Measurements from ENCODE around the gene CABP4. TPM values are rescaled to one million over a fixed set of nuclear protein-coding genes. Genes with fewer than 3 reads are reported as not detected.

The CABP4 gene
- total and polyA plus RNA-seq, 9 donors = 0.29 to 1.2 (median 0.66) TPM

- Histone ChIP-seq H3K9me3 (replicated peaks; ENCODE audit: control insufficient read depth, low read depth, low read length) (no peaks in the 10 kb centered on the region), H3K27me3 (ENCODE audit: control insufficient read depth, insufficient read depth, low read length) (no peaks in the 10 kb centered on the region), H3K36me3 (ENCODE audit: control insufficient read depth, insufficient read depth, low read length) (peaks cover 74% of the 10 kb centered on the region), H3K4me1 (ENCODE audit: control insufficient read depth, insufficient read depth, low read length) (no peaks in the 10 kb centered on the region), H3K27ac (ENCODE audit: low read length) (no peak overlapping the region), H3K4me3 (ENCODE audit: low read length) (no peak overlapping the region)
- DNase-seq = no peak
- WGBS (ENCODE audit: insufficient coverage) = 79% methylated on average over 13 of the region's 15 CpGs
Measured at GRCh38 chr11:67490727-67491065, 35.5 kb downstream of the CABP4 start.

GRCh38 chr11:67491276-67492068 lies 36.3 kb downstream of the CABP4 start:
- Histone ChIP-seq H3K9me3 (replicated peaks; ENCODE audit: control insufficient read depth, low read depth, low read length) (no peaks in the 10 kb centered on the region), H3K4me1 (ENCODE audit: control insufficient read depth, insufficient read depth, low read length) (no peaks in the 10 kb centered on the region), H3K27ac (ENCODE audit: low read length) (no peak overlapping the region), H3K36me3 (ENCODE audit: control insufficient read depth, insufficient read depth, low read length) (peaks cover 71% of the 10 kb centered on the region), H3K4me3 (ENCODE audit: low read length) (no peak overlapping the region), H3K27me3 (ENCODE audit: control insufficient read depth, insufficient read depth, low read length) (no peaks in the 10 kb centered on the region)
- DNase-seq = no peak
- 62% methylated on average over 18 of the region's 24 CpGs for WGBS (ENCODE audit: insufficient coverage)

- peaks cover 70% of the 10 kb centered on the region for H3K36me3 ChIP-seq (ENCODE audit: control insufficient read depth, insufficient read depth, low read length)
Measured at GRCh38 chr11:67492069-67492727, 37.0 kb downstream of the CABP4 start.

GRCh38 chr11:67492801-67493547 lies 37.8 kb downstream of the CABP4 start:
- no peak for DNase-seq
- 72% methylated on average over 31 of the region's 46 CpGs for WGBS (ENCODE audit: insufficient coverage)
- H3K27me3 ChIP-seq (ENCODE audit: control insufficient read depth, insufficient read depth, low read length) = no peaks in the 10 kb centered on the region
- H3K27ac ChIP-seq (ENCODE audit: low read length) = no peak overlapping the region
- H3K36me3 ChIP-seq (ENCODE audit: control insufficient read depth, insufficient read depth, low read length) = peaks cover 70% of the 10 kb centered on the region
- H3K4me1 ChIP-seq (ENCODE audit: control insufficient read depth, insufficient read depth, low read length) = no peaks in the 10 kb centered on the region
- no peak overlapping the region for H3K4me3 ChIP-seq (ENCODE audit: low read length)
- H3K9me3 ChIP-seq (replicated peaks; ENCODE audit: control insufficient read depth, low read depth, low read length) = no peaks in the 10 kb centered on the region

More at GRCh38 chr11:67492069-67492727, 37.0 kb downstream of the CABP4 start:
- no peak for DNase-seq
- no peaks in the 10 kb centered on the region for H3K27me3 ChIP-seq (ENCODE audit: control insufficient read depth, insufficient read depth, low read length)
- no peaks in the 10 kb centered on the region for H3K4me1 ChIP-seq (ENCODE audit: control insufficient read depth, insufficient read depth, low read length)
- no peak overlapping the region for H3K4me3 ChIP-seq (ENCODE audit: low read length)
- no peak overlapping the region for H3K27ac ChIP-seq (ENCODE audit: low read length)
- WGBS (ENCODE audit: insufficient coverage) = 79% methylated on average over 19 of the region's 19 CpGs
- no peaks in the 10 kb centered on the region for H3K9me3 ChIP-seq (replicated peaks; ENCODE audit: control insufficient read depth, low read depth, low read length)

GRCh38 chr11:67493548-67494370 lies 38.6 kb downstream of the CABP4 start:
- no peaks in the 10 kb centered on the region for H3K27me3 ChIP-seq (ENCODE audit: control insufficient read depth, insufficient read depth, low read length)
- H3K4me3 ChIP-seq (ENCODE audit: low read length) = no peak overlapping the region
- H3K36me3 ChIP-seq (ENCODE audit: control insufficient read depth, insufficient read depth, low read length) = peaks cover 65% of the 10 kb centered on the region
- no peaks in the 10 kb centered on the region for H3K4me1 ChIP-seq (ENCODE audit: control insufficient read depth, insufficient read depth, low read length)
- no peak overlapping the region for H3K27ac ChIP-seq (ENCODE audit: low read length)
- H3K9me3 ChIP-seq (replicated peaks; ENCODE audit: control insufficient read depth, low read depth, low read length) = no peaks in the 10 kb centered on the region
- 92% methylated on average over 62 of the region's 65 CpGs for WGBS (ENCODE audit: insufficient coverage)
- DNase-seq = no peak

- WGBS (ENCODE audit: insufficient coverage) = 89% methylated on average over 41 of the region's 59 CpGs
- no peak overlapping the region for H3K4me3 ChIP-seq (ENCODE audit: low read length)
- peaks cover 57% of the 10 kb centered on the region for H3K36me3 ChIP-seq (ENCODE audit: control insufficient read depth, insufficient read depth, low read length)
- DNase-seq = no peak
- H3K4me1 ChIP-seq (ENCODE audit: control insufficient read depth, insufficient read depth, low read length) = no peaks in the 10 kb centered on the region
- H3K27me3 ChIP-seq (ENCODE audit: control insufficient read depth, insufficient read depth, low read length) = no peaks in the 10 kb centered on the region
- no peak overlapping the region for H3K27ac ChIP-seq (ENCODE audit: low read length)
- no peaks in the 10 kb centered on the region for H3K9me3 ChIP-seq (replicated peaks; ENCODE audit: control insufficient read depth, low read depth, low read length)
Measured at GRCh38 chr11:67494371-67495233, 39.4 kb downstream of the CABP4 start.

- peaks cover 49% of the 10 kb centered on the region for H3K36me3 ChIP-seq (ENCODE audit: control insufficient read depth, insufficient read depth, low read length)
- H3K27ac ChIP-seq (ENCODE audit: low read length) = no peak overlapping the region
- H3K9me3 ChIP-seq (replicated peaks; ENCODE audit: control insufficient read depth, low read depth, low read length) = no peaks in the 10 kb centered on the region
- H3K4me1 ChIP-seq (ENCODE audit: control insufficient read depth, insufficient read depth, low read length) = no peaks in the 10 kb centered on the region
- H3K27me3 ChIP-seq (ENCODE audit: control insufficient read depth, insufficient read depth, low read length) = no peaks in the 10 kb centered on the region
- 89% methylated on average over 11 of the region's 16 CpGs for WGBS (ENCODE audit: insufficient coverage)
- DNase-seq = no peak
- H3K4me3 ChIP-seq (ENCODE audit: low read length) = no peak overlapping the region
Measured at GRCh38 chr11:67495234-67496005, 40.3 kb downstream of the CABP4 start.

GRCh38 chr11:67496113-67496512 lies 41.0 kb downstream of the CABP4 start:
- H3K27ac ChIP-seq (ENCODE audit: low read length) = no peak overlapping the region
- H3K9me3 ChIP-seq (replicated peaks; ENCODE audit: control insufficient read depth, low read depth, low read length) = no peaks in the 10 kb centered on the region
- H3K4me1 ChIP-seq (ENCODE audit: control insufficient read depth, insufficient read depth, low read length) = no peaks in the 10 kb centered on the region
- DNase-seq = no peak
- WGBS (ENCODE audit: insufficient coverage) = 88% methylated on average over 11 of the region's 12 CpGs
- H3K4me3 ChIP-seq (ENCODE audit: low read length) = no peak overlapping the region
- H3K36me3 ChIP-seq (ENCODE audit: control insufficient read depth, insufficient read depth, low read length) = peaks cover 44% of the 10 kb centered on the region
- H3K27me3 ChIP-seq (ENCODE audit: control insufficient read depth, insufficient read depth, low read length) = no peaks in the 10 kb centered on the region

Measured in muscle of leg (tissue), 11 donors.